Right forelimb (tissue), 1 donor: ENCODE data around the gene CEMP1.

Experiments used
- DNase-seq: peaks from one replicate; pipeline ENCODE4 v3.0.0-alpha.2; 2018

CEMP1 gene

DNA sequence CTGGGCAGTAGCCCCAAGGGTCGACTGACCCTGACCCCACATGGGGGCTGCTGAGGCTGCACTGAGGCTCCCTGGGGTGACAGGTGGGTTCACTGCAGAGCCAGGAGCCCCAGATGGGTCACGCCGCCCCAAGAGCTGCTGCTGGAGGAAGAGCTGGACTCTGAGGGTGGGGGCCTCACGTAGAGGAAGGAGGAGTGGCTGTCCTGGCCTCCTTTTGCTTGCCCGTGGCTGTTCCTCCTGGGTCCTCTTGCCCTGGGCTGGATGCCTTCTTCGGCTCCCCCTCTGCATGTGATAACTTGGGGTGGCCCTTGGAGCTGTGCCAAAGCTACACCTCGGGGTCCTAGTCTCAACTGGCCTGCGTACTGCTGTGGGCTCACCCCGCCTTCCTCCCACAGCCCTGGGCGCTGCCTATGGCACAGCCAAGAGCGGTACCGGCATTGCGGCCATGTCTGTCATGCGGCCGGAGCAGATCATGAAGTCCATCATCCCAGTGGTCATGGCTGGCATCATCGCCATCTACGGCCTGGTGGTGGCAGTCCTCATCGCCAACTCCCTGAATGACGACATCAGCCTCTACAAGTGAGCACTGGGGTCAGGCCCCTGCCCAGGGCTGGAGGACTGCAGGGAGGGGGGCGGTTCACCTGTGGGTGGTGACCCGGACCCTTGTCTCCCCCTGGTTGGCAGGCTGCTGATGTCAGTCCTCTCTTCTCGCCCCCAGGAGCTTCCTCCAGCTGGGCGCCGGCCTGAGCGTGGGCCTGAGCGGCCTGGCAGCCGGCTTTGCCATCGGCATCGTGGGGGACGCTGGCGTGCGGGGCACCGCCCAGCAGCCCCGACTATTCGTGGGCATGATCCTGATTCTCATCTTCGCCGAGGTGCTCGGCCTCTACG, 12.1 kb downstream of the CEMP1 start:
- DNase-seq, result no peak

DNA sequence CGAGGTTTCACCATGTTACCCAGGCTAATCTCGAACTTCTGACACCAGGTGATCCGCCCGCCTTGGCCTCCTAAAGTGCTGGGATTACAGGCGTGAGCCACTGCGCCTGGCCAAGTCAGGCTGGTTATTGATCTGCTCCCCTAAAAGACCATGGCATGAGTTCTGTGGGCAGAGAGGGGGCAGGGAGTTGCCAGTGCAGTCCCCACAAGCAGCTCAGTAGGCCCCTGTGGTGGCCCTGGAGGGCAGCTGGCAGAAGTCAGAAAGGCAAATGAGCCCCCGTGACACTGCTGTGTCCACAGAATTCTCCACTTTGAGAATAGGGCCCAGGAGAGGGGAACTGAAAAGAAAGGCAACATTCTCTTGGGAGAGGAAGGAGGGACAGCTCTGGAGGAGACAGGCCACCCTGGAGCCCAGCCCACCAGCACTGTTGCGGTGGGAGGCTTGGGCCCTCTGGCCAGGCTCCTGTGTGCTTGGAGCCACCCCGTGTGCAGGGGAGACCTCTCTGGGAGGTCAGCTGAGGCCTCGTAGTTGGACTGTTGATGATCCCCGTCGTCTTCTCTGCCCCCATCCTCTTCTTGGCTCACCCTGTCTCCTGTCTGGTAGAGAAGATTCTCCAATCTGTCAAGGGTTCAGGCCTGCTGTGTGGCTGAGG, 13.1 kb downstream of the CEMP1 start:
- DNase-seq, result no peak

GRCh38 chr16:2516391-2517240, 14.6 kb downstream of the CEMP1 start:
- no peak for DNase-seq

DNA sequence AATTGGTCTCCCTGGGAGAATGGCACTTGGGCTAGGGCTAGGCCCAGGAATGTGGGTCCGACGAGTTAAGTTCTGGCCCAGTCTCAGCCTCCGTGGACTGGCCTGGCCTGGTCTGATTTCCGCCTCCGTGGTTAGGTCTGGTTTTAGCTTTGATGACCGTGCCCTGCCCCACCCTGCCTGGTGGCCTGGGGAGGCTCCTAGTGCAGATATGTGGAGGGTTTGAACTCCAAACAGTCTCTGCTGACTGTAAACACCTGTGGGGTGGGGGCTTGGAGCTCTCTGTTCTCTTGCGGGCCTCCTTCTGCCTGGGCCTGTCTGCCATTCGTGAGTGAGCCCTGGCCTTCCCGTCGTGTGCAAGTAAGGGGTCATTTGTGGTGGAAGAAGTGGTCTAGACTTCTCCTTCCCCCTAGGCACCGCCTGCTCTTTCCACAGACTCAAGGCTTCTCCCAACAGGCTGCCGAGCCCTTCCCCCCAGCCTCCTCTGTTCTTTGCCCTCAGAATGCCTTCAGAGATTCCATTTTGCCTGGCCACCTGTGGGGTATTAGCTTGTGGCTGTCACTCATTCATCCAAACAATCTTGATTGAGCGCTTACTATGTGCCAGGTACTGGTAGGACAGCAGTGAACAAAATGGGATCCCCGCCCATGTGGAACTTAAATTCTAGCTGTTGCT, 15.9 kb downstream of the CEMP1 start:
- no peak for DNase-seq

DNA sequence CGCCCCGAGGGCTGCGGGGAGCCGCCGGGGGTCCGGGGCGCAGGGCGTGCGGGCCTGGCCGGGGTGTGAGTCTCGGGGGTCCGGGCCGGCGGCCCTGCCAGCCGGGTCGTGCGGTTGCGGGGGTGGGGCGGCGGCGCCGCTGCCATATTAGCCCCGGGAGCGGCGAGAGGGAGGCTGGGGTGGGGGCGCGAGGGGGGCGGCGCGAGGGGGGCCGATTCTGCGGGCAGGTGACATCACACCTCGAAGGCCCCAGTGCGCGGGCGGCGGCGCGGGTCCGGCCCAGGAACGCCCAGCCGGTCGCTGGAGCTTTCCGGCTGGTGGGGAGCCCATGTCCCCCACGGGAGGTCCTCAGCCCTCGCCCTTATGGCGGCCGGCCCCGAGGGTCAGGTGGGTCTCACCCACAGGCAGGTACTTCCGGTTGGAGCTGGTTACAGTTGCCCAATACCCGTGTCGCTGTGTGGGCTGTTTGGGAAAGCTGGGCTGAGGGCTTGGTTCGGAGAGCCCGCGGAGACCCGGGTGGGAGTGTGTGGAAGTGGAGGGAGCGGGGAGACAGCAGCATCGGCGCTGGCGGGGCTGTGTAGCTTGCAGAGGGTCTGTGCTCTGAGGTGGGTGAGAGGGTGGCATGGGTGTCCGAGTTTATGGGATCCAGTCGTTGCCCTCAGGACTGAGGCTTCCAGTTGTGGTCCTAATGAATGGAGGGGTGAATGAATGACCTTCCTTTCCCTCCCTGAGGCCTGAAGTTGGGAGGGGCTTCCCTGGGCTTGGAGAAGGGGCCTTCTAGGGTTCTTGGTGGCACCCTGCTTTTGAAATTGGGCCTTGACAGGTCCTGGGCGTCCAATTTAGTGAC, 16.7 kb downstream of the CEMP1 start:
- no peak for DNase-seq

DNA sequence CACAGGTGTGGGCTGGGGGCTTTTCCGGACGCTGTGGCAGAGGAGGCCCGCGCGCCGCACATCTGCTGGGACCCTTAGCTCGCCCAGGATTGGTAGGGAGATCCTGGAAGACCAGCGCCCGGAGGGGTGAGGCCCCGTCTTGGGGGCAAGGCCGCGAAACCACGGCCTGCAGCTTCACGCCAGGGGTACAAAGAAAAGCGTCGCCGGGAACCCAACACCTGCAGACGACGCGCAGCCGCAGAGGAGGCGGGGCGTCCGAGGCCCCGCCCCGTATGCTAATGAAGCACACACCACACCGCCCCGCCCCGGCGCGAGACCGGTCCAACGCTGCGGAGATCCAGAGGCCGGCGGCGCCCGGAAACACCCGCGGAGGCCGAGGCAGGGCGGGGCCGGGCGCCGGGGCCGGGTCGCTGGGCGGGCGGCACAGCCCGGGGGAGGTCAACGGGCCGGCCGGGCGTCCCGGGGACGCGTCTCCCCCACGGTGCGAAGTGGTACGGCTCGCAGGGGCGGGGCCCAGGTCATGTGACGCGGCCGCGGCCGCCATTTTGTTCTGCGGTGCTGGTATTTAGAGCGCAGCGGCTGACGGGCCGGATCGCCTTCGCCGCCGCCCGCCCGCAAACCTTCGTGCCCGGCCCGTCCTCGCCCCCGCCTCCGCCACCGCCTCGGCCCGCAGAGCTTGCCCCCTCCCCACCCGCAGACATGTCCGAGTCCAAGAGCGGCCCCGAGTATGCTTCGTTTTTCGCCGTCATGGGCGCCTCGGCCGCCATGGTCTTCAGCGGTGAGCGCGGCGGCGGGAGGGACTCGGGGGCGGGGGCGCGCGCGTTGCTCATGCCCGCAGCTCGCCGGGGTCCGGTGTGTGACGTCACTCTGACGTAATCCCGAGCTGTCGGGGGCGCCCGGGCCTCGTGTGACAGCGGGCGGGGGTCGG, 17.5 kb downstream of the CEMP1 start, which contains the start of gene ATP6V0C:
ATP6V0C (plus strand) TSS at position 548 of the 928 bp plus-strand sequence; CDS start at position 700, 152 bp downstream.
- peak; percentile 94 for DNase-seq

- peak; percentile 45 for DNase-seq
Observed at GRCh38 chr16:2512735-2513404, 18.3 kb downstream of the CEMP1 start.

GRCh38 chr16:2511996-2512734, 19.0 kb downstream of the CEMP1 start:
- DNase-seq, result peak; percentile 38

GRCh38 chr16:2511128-2511800, 19.9 kb downstream of the CEMP1 start:
- DNase-seq, result peak; percentile 72

DNA sequence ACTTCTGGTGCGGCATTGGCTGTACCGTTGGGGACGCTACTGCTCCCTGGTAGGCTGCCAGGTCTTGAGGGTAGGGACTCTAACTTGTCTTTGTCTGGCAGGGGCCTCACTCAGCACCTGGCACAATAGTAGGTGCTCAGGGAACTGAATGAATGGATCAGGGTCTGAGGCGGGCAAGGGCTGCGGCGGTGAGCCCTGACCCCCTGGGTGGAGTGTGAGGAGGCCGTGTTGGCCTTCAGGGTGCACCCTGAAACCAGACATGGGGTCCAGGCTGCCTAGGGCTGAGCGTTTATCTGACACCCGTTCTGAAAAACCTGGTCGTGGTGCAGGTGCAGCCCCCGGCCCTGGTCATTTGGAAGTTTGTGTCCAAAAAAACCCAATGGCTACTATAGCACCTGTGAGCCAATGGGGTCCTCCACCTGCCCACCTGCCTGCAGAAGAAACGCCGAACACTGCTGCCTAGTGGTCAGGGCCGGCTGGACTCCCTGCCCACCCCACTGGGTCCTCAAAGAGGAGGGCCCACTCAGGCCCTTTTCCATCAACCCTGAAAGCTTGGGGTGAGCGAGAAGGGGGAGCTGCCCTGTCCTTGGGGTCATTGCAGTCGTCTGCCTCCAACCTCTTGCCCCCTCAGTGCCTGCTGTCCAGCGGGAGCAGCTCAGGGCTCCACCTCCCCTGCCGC, 22.3 kb downstream of the CEMP1 start:
- DNase-seq, result no peak

DNA sequence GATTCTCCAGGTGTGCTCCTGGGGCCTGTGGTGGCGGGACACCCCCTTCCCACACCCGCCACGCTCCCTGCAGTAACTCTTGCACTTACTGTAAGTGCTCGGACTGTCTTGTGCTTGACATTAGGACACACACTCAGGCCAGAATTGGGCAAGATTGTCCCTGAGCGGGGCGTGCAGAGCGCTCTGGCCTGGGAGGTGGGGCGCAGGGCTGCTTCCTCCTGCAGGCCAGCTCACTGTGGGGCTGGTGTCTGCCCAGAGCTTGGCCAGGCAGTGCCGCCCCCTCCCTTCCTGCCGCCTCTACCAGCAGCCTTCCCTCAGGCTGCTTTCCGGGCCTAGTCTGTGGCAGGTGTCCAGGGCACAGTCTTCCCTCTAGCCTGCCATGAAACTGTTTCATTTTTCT, 23.5 kb downstream of the CEMP1 start:
- no peak for DNase-seq

DNA sequence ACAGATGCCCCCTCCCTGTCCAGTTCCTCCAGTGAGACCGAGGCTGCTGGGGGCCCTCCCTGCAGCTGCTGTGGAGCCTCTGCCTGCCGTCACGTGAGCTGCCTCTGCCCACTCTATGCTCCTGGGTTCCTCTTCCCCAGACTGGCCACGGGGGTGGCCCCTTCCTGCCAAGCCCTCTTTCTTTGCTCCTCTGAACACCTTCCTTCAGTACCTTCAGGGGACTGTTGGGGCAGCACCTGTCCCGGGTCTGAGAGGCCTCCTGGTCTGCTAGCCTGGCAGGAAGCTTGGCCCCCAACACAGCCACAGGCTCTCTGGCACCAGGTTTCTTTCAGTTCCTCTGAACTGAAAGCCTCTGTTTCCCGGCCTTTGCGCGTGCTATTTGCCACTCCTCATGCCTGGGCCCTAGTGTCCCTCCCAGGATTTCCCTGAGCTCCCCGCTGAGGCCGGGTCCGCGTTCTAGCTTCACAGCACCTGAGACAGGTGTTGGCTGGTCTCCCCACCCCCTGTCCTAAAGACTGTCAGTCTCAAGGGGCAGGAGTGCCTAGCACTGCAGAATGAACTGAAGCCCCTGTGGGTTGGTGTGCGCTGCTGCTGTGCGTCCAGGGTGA, 24.1 kb downstream of the CEMP1 start:
- no peak for DNase-seq

DNA sequence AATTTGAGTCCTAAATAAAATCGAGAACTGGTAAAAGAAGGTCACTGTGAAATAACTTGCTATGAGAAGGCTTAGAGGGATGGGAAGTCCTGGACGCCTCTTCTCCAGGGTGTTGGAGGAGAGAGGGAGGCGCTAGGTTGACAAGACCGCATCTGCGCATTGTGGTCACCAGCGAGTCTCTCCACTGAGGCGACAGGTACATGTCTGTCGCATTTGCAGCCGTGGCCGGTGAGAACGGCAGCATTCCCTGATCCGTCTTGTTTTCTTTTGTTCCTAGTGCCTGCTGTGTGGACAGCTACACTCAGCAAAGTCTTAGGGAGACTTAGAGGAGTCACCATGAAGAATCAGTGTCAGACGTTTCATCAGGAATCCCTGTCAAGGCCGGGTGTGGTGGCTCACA, 25.5 kb downstream of the CEMP1 start:
- DNase-seq, result no peak

DNA sequence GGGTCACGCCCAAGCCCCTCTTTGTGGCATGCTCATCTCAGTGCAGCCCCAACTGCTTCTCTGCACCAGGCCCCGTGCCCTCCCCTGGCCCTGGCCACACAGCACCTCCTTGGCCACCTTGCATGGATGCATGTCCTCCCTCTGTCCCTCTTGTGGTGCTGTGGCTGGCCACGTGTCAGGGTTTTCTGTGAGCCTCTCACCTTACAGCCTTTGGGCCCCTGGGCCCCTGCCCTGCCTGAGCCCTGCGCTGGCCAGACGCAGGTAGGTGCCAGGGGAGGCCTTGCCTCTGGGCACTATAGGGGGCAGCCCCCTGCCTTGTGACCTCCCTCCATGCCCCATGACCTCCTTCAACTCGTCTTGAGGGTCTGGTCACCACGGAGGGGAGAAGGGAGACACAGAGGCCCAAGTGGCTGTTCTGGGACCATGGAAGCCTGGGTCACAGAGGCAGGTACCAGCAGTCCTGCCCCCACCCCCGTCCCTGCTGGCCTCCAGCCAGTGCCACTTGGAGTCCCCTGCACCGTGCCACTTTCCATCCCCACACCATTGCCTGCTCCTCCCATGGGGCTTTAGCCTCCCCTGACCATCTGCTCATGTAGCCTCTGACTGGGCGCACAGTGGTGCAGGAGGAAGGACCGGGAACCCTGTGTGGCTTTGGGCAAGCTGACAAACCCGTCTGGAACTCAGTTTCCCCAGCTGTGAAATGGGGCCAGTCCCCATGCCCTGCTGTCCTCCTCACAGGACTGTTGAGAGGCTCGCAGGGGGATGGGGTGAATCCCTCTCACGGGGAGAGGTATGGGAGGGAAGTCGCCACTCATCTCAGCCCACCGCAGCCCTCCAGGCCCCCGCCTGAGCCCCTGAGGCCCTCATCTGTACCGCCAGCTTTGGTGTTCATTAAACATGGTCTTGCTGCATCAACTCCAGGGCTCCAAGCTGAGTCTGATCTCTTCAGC, 29.0 kb downstream of the CEMP1 start:
- DNase-seq, result peak; percentile 42

GRCh38 chr16:2500918-2501750, 30.1 kb downstream of the CEMP1 start:
- DNase-seq, result peak; percentile 94
